Measurements from ENCODE around the gene KRT9.
"Not testable (repeated sequence)": the region's sequence is repeated elsewhere in the genome, so short reads cannot be mapped to it uniquely, and the experiment has no call there.

DNA sequence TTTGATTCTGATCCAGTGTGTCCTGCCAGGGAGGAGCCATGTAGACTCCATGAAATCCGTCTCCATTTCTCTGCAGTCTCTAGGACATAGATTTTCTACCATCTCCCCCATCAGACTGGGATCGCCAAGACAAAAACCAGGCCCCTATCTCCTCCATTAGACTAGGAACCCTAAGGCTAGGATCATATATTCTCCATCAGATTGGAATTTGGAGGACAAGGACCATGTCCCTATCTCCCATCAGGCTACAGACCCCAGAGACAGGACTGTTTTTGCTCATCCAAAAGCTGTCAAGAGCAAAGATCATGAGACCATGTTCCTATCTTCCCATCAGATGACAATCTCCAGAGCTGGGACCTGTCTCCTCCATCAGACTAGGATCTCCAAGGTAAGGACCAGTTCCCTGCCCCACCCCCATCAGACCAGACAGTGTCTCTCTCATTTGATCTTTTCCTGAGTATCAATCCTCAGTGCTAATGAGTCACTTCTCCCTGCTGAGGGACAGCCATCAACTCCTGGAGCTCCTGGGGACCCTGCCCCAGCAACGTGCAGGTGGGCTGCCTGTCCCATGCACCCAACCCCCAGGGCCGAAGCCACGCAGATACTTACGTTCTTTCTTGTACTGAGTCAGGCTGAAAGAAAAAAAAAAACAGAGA is 48.2 kb upstream of the KRT9 start:
- TF ChIP-seq SP1 (IDR thresholded peaks at IDR 0.05); FOXM1 (IDR thresholded peaks at IDR 0.05; ENCODE audit: borderline replicate concordance); BHLHE40 (IDR thresholded peaks at IDR 0.05; ENCODE audit: borderline replicate concordance); FOXA1 (IDR thresholded peaks at IDR 0.05): not testable (repeated sequence)

All from HEK293T (cell line).